IgD-negative memory B cell (primary cell): ENCODE data around the gene CPSF4. TPM values are rescaled to one million over a fixed set of nuclear protein-coding genes. Genes with fewer than 3 reads are reported as not detected.

Experiments used
- H3K27ac Mint-ChIP-seq, 3 donors: one replicate each; pipeline ENCODE4 v1.8.0; 2020 to 2022; ENCODE audit warnings: mild to moderate bottlenecking in 3 of 3, mixed read lengths in 3 of 3, moderate library complexity in 1 of 3
- H3K27me3 Mint-ChIP-seq: one replicate; pipeline ENCODE4 v1.8.0; 2021; ENCODE audit warnings: mixed read lengths
- H3K36me3 Mint-ChIP-seq: one replicate; pipeline ENCODE4 v1.8.0; 2020; ENCODE audit warnings: mild to moderate bottlenecking, mixed read lengths
- H3K4me1 Mint-ChIP-seq, 3 donors: one replicate each; pipeline ENCODE4 v1.8.0; 2020 to 2022; ENCODE audit warnings: mixed read lengths in 3 of 3, mild to moderate bottlenecking in 1 of 3
- H3K4me3 Mint-ChIP-seq, 4 donors: one replicate each; pipeline ENCODE4 v1.8.0; 2020 to 2022; ENCODE audit warnings: mild to moderate bottlenecking in 4 of 4, mixed read lengths in 4 of 4, moderate library complexity in 3 of 4
- H3K9me3 Mint-ChIP-seq, 3 donors: one replicate each; pipeline ENCODE4 v1.8.0; 2020 to 2021; ENCODE audit warnings: mixed read lengths in 3 of 3, mild to moderate bottlenecking in 1 of 3
- polyA plus RNA-seq: library from polyadenylated mRNA; unstranded; fragments of 300-500 nt; fragmentation: Illumina TruSeq; gene quantifications from one replicate; pipeline ENCODE4 v1.2.3, GENCODE V29; 2021

CPSF4 gene
- polyA plus RNA-seq, 1 donor from 2014 or later, result 28.7 TPM

- Mint-ChIP-seq H3K9me3 (no peaks in the 10 kb centered on the region), H3K27ac (peak within 1 kb of the TSS; percentile 93 to 100 (median 98)), H3K4me1 (peaks cover 21 to 29% (median 25%) of the 10 kb centered on the region in 3 donors), H3K27me3 (peaks cover 2% of the 10 kb centered on the region), H3K4me3 (peak within 1 kb of the TSS; percentile 95 to 100 (median 100)), H3K36me3 (peaks cover 5% of the 10 kb centered on the region)
These were observed 66.0 kb downstream of the CPSF4 start, which contains the start of gene ZKSCAN5 for GRCh38 chr7:99504603-99505323. Gene ZKSCAN5, plus strand, starts transcription at chr7:99504662. Its CDS starts 1,383 bp downstream, at chr7:99506045.

GRCh38 chr7:99505324-99505662 lies 66.5 kb downstream of the CPSF4 start:
- peaks cover 4% of the 10 kb centered on the region for H3K36me3 Mint-ChIP-seq
- H3K27ac Mint-ChIP-seq, result peak overlapping the region; percentile 93 to 100 (median 98)
- no peaks in the 10 kb centered on the region for H3K9me3 Mint-ChIP-seq
- peaks cover 18 to 24% (median 23%) of the 10 kb centered on the region in 3 donors for H3K4me1 Mint-ChIP-seq
- peaks cover 2% of the 10 kb centered on the region for H3K27me3 Mint-ChIP-seq
- peak overlapping the region; percentile 95 to 100 (median 100) for H3K4me3 Mint-ChIP-seq

Other genes starting within 250 kb of the CPSF4 start
- not detected for gene KPNA7, start 230.8 kb upstream of the CPSF4 start, polyA plus RNA-seq
- gene MYH16, start 166.1 kb upstream of the CPSF4 start, polyA plus RNA-seq, result not detected
- gene ARPC1A, start 113.0 kb upstream of the CPSF4 start, polyA plus RNA-seq, result 81.5 TPM
- gene ARPC1B, start 64.2 kb upstream of the CPSF4 start, polyA plus RNA-seq, result 728 TPM
- 33.8 TPM for gene PDAP1, start 30.3 kb upstream of the CPSF4 start, polyA plus RNA-seq
- gene BUD31, start 30.0 kb upstream of the CPSF4 start, polyA plus RNA-seq, result 162 TPM
- gene PTCD1, start 145 bp upstream of the CPSF4 start, polyA plus RNA-seq, result 5.5 TPM
- gene ATP5MF, start 27.2 kb downstream of the CPSF4 start, polyA plus RNA-seq, result 453 TPM
- 4.4 TPM for gene ZNF789, start 33.9 kb downstream of the CPSF4 start, polyA plus RNA-seq
- 53.3 TPM for gene ZNF394, start 61.3 kb downstream of the CPSF4 start, polyA plus RNA-seq
- gene ZKSCAN5, start 65.7 kb downstream of the CPSF4 start, polyA plus RNA-seq, result 5.4 TPM
- gene FAM200A, start 113.2 kb downstream of the CPSF4 start, polyA plus RNA-seq, result 4.5 TPM
- gene ZNF655, start 119.7 kb downstream of the CPSF4 start, polyA plus RNA-seq, result 66.9 TPM
- gene TMEM225B, start 159.3 kb downstream of the CPSF4 start, polyA plus RNA-seq, result 1.6 TPM
- 11.8 TPM for gene ZSCAN25, start 178.0 kb downstream of the CPSF4 start, polyA plus RNA-seq
- 0.16 TPM for gene CYP3A5, start 241.1 kb downstream of the CPSF4 start, polyA plus RNA-seq